Esophagus squamous epithelium (tissue), 5 donors: ENCODE results near the gene GSC. TPM values are rescaled to one million over a fixed set of nuclear protein-coding genes. Genes with fewer than 3 reads are reported as not detected.

Experiments
- DNase-seq: peaks from one replicate; lab custom pipeline; 2025; lab: John Stamatoyannopoulos, UW
- H3K27ac ChIP-seq, 4 donors: fragments of 200-600 bp; sonication (generic); one replicate each; pipeline ENCODE4 v1.5.1; 2016 to 2019; ENCODE audit warnings: mild to moderate bottlenecking in 1 of 4
- H3K27me3 ChIP-seq, 4 donors: fragments of 200-600 bp; sonication (generic); 1 replicate in 3 of 4; 2 replicates in 1 of 4; pipeline versions ENCODE4 v1.5.1 to v1.6.0; 2017 to 2021; ENCODE audit warnings: antibody characterized with exemption in 1 of 4
- H3K36me3 ChIP-seq, 3 donors: fragments of 200-600 bp; sonication (generic); one replicate each; pipeline ENCODE4 v1.5.1; 2016 to 2019
- H3K4me1 ChIP-seq, 3 donors: fragments of 200-600 bp; sonication (generic); one replicate each; pipeline ENCODE4 v1.5.1; 2017 to 2019
- H3K4me3 ChIP-seq, 4 donors: fragments of 200-600 bp; sonication (generic); 1 replicate in 3 of 4; 2 replicates in 1 of 4; pipeline ENCODE4 v1.5.1; 2016 to 2019; ENCODE audit warnings: mild to moderate bottlenecking in 2 of 4, moderate library complexity in 1 of 4
- H3K9me3 ChIP-seq, 3 donors: fragments of 200-600 bp; sonication (generic); one replicate each; pipeline ENCODE4 v1.5.1; 2016 to 2019
- CTCF ChIP-seq, 6 experiments: fragments of 450-650 bp in 4 of 6; fragments of 200-600 bp in 2 of 6; sonication (generic) in 2 of 6; IDR thresholded peaks; one replicate each; pipeline ENCODE4 v1.5.1; 2016 to 2019; ENCODE audit warnings: antibody characterized with exemption in 6 of 6, mild to moderate bottlenecking in 4 of 6, moderate library complexity in 4 of 6
- POLR2A ChIP-seq, 4 donors: fragments of 450-650 bp; IDR thresholded peaks; one replicate each; pipeline ENCODE4 v1.6.1; 2017; ENCODE audit warnings: antibody characterized with exemption in 4 of 4, mild to moderate bottlenecking in 4 of 4, moderate library complexity in 3 of 4
- WGBS, 2 donors: methylation state at CpG; one replicate each; pipeline ENCODE4 v1.1.5; 2018; 5-methylcytosine and 5-hydroxymethylcytosine counted together
- intact Hi-C: fragments of 100-400 bp; cut with DNase I; formaldehyde crosslinking; loops from one replicate; pipeline ENCODE4 v1.15.0; 2022
- total RNA-seq, 4 donors: library from RNA; depleted of rRNA; stranded (reverse); fragments of >200 nt; gene quantifications; one replicate each; pipeline ENCODE4 v1.1.0, GENCODE V29; 2016
- donor health status: DM: yes; HTN: yes; CAD: no.

Gene GSC
- total RNA-seq, 4 donors from 2014 or later, result 0.38 TPM; not detected in 3

DNA sequence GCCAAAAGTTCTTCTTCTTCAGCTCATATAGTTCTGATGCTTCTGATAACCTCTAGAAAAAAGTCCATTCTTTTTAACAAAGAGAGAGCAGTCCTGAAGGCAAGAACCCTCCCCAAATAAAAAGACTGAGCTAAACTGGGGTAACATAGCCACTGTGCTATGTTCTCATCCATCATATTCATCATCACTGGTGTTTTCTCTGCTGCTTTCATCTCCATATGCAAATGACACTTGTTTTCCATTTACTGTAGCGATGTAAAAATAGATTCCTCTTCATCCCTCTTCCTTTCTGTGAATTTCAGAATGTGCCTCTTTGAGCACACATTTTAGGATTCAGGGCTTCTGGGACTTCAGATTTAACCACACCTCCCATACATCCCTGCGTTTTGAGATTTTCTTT is 44.9 kb downstream of the GSC start:
- Histone ChIP-seq H3K36me3 (no peaks in the 10 kb centered on the region), H3K27me3 (peaks cover 0 to 4% (median 0%) of the 10 kb centered on the region in 4 donors), H3K4me1 (no peaks in the 10 kb centered on the region), H3K4me3 (no peak overlapping the region), H3K9me3 (no peaks in the 10 kb centered on the region), H3K27ac (no peak overlapping the region)
- no peak for TF ChIP-seq POLR2A (IDR thresholded peaks at IDR 0.05)
- TF ChIP-seq CTCF (IDR thresholded peaks at IDR 0.05), result no peak
- 53 to 68% methylated on average over 2 of the region's 2 CpGs for WGBS, 2 donors
- intact Hi-C loops, result no loop called here
- DNase-seq, result no peak

DNA sequence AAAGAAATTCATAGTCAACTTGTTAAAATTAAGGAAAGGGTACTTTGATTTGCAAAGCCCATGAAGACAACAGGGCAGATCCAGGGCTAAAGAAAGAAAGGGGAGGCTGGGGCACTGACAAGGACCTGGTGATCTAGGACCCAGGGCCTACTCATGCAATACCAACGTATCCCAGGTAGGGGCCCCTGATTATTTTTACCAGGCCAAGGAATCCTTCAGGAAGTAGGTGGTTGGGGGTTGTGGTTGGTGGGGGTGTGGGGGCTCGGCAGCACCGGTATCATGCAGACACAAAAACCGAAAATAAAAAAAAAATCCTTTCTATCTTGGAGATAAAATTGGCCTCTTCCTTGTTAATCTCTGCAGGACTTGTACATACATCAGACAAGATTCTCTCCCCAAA is 47.5 kb downstream of the GSC start:
- intact Hi-C loops, result no loop called here
- TF ChIP-seq CTCF (IDR thresholded peaks at IDR 0.05) (no peak), POLR2A (IDR thresholded peaks at IDR 0.05) (no peak)
- no peak overlapping the region for H3K27ac ChIP-seq

More for the DNA sequence above, 47.5 kb downstream of the GSC start:
- 54 to 57% methylated on average over 4 of the region's 4 CpGs for WGBS, 2 donors
- Histone ChIP-seq H3K4me3 (no peak overlapping the region), H3K27me3 (peaks cover 0 to 4% (median 0%) of the 10 kb centered on the region in 4 donors), H3K9me3 (no peaks in the 10 kb centered on the region), H3K4me1 (no peaks in the 10 kb centered on the region), H3K36me3 (no peaks in the 10 kb centered on the region)
- no peak for DNase-seq

Other genes with a start within 250 kb of the GSC start
- gene SERPINA4, start 208.7 kb downstream of the GSC start, total RNA-seq, result not detected
- under 1 TPM in 3 of 4 donors, not detected in 1; 0.12 to 0.38 (median 0.35) TPM for gene SERPINA5, start 188.7 kb downstream of the GSC start, total RNA-seq
- 100 to 1,000 TPM in 1 of 4 donors, 10 to 100 TPM in 2, 1 to 10 TPM in 1; 3.3 to 223 (median 54.8) TPM for gene SERPINA3, start 157.7 kb downstream of the GSC start, total RNA-seq